GM12878 (cell line): ENCODE data around the gene SMARCAL1.

Source experiments
- CHD4 ChIP-seq: fragments of 200-600 bp; sonication (generic); IDR thresholded peaks from 2 replicates; pipeline ENCODE4 v1.6.1; 2016; ENCODE audit warnings: mild to moderate bottlenecking
- CTCF ChIP-seq, 3 experiments: IDR thresholded peaks in 2 of 3; conservative IDR thresholded peaks in 1 of 3; 2 replicates each; pipeline ENCODE4 v1.5.1; 2011; ENCODE audit warnings: low read depth in 3 of 3, low read length in 3 of 3, mild to moderate bottlenecking in 3 of 3, control low read depth in 2 of 3, moderate library complexity in 2 of 3, inconsistent platforms in 1 of 3, mixed read lengths in 1 of 3; ENCODE audit not compliant: control insufficient read depth in 2 of 3, insufficient read depth in 1 of 3; ENCODE audit errors: extremely low read depth in 1 of 3
- CUX1 ChIP-seq: IDR thresholded peaks from 2 replicates; pipeline ENCODE4 v1.6.1; 2012; ENCODE audit warnings: improper control_type of control experiment, low read depth, low read length; ENCODE audit not compliant: insufficient replicate concordance
- EP300 ChIP-seq, 2 experiments: fragments of 150-350 bp in 1 of 2; IDR thresholded peaks; 2 replicates each; pipeline ENCODE4 v1.6.1; 2011 to 2012; ENCODE audit warnings: low read depth in 2 of 2, low read length in 2 of 2, borderline replicate concordance in 1 of 2, improper control_type of control experiment in 1 of 2, inconsistent platforms in 1 of 2; ENCODE audit not compliant: control insufficient read depth in 1 of 2
- NR2C1 ChIP-seq: fragments of 450-650 bp; IDR thresholded peaks from 2 replicates; pipeline ENCODE4 v1.6.1; 2017; ENCODE audit warnings: antibody characterized with exemption, mild to moderate bottlenecking, moderate library complexity
- RFX5 ChIP-seq: IDR thresholded peaks from 2 replicates; pipeline ENCODE4 v1.6.1; 2011; ENCODE audit warnings: low read depth, low read length, improper control_type of control experiment
- YY1 ChIP-seq: IDR thresholded peaks from 2 replicates; pipeline ENCODE4 v1.6.1; 2011; ENCODE audit warnings: low read depth, mild to moderate bottlenecking, low read length
- ZNF274 ChIP-seq: IDR thresholded peaks from one replicate; pipeline ENCODE4 v1.8.0; 2011; ENCODE audit not compliant: insufficient read length, insufficient read depth

GRCh38 chr2:216369821-216370220 lies 42.5 kb upstream of the SMARCAL1 start:
- TF ChIP-seq CTCF (IDR thresholded peaks at IDR 0.05 in 2 of 3, conservative IDR thresholded peaks at IDR 0.05 in 1 of 3; ENCODE audit: control insufficient read depth in 2 of 3, extremely low read depth in 1 of 3, insufficient read depth in 1 of 3, low read depth in 3 of 3, low read length in 3 of 3) = no peak
- TF ChIP-seq YY1 = no peak
- TF ChIP-seq RFX5 = no peak
- TF ChIP-seq ZNF274 = no peak
- TF ChIP-seq EP300 (IDR thresholded peaks at IDR 0.05; ENCODE audit: borderline replicate concordance in 1 of 2, control insufficient read depth in 1 of 2, low read depth in 2 of 2, low read length in 2 of 2) = no peak
- no peak for TF ChIP-seq CHD4
- TF ChIP-seq CUX1 = no peak
- no peak for TF ChIP-seq NR2C1
